HepG2 (cell line): ENCODE data around the gene DIABLO. TPM values are rescaled to one million over a fixed set of nuclear protein-coding genes. Genes with fewer than 3 reads are reported as not detected.

Experiments
- ATAC-seq: fragments of 200-7000 bp; cut with Tn5 transposase; 3 replicates; pipeline ENCODE4 v1.9.1; 2020; ENCODE audit warnings: mild to moderate bottlenecking, moderate library complexity
- BruUV-seq: library from RNA; stranded (reverse); fragments of 400-500 nt; replicated peaks from 2 replicates; lab custom pipeline; 2021; lab: Mats Ljungman, UMichigan
- CTCF ChIA-PET: fragments of 300-600 bp; formaldehyde crosslinking; extraction: SDS; loops from one replicate; lab custom pipeline; 2021; ENCODE audit warnings: low total read pairs, inconsistent platforms, low intra/inter-chr PET ratio; lab: Yijun Ruan, JAX
- POLR2A ChIA-PET: fragments of 350-600 bp; sonication (Branson Sonifier 250); formaldehyde crosslinking; loops from one replicate; lab custom pipeline; 2020; ENCODE audit warnings: antibody characterized with exemption, inconsistent platforms; lab: Yijun Ruan, JAX
- DNase-seq: peaks from one replicate; pipeline ENCODE4 v3.0.0-alpha.2; 2015; ENCODE audit warnings: low spot score
- FAIRE-seq: peaks from 3 replicates; lab custom pipeline; 2011; peaks lifted over from hg19 to GRCh38; lab: Jason Lieb, UNC
- H2AFZ ChIP-seq: one replicate; pipeline ENCODE4 v1.6.1; 2011; ENCODE audit warnings: low read length, inconsistent platforms
- H3K27ac ChIP-seq: fragments of 300-600 bp; 3 replicates; pipeline ENCODE4 v1.8.0; 2011; ENCODE audit warnings: mixed run types, mild to moderate bottlenecking, mixed read lengths, low read length, inconsistent platforms; ENCODE audit not compliant: insufficient read depth; ENCODE audit errors: extremely low read length
- H3K27me3 ChIP-seq, 2 experiments: fragments of 200-600 bp in 1 of 2; 2 replicates in 1 of 2; 3 replicates in 1 of 2; pipeline versions ENCODE4 v1.6.0 to v1.8.0; 2011; ENCODE audit warnings: low read length in 2 of 2, mild to moderate bottlenecking in 2 of 2, moderate library complexity in 2 of 2, inconsistent platforms in 1 of 2; ENCODE audit not compliant: insufficient read depth in 2 of 2, control insufficient read depth in 1 of 2
- H3K36me3 ChIP-seq, 2 experiments: fragments of 200-600 bp in 1 of 2; replicated peaks in 1 of 2; 2 replicates in 1 of 2; 3 replicates in 1 of 2; pipeline versions ENCODE4 v1.5.1 to v1.8.0; 2011; ENCODE audit warnings: low read length in 2 of 2, inconsistent platforms in 1 of 2; ENCODE audit not compliant: insufficient read depth in 2 of 2, control insufficient read depth in 1 of 2
- H3K4me1 ChIP-seq: 2 replicates; pipeline ENCODE4 v1.5.1; 2012; ENCODE audit warnings: low read length, inconsistent platforms; ENCODE audit not compliant: insufficient read depth
- H3K4me2 ChIP-seq: 2 replicates; pipeline ENCODE4 v1.6.0; 2011; ENCODE audit warnings: low read depth, low read length, inconsistent platforms
- H3K4me3 ChIP-seq, 3 experiments: fragments of 200-600 bp in 1 of 3; sonication (generic), shearing (Covaris generic) in 1 of 3; replicated peaks in 1 of 3; 2 replicates each; pipeline ENCODE4 v1.5.1; 2011 to 2016; ENCODE audit warnings: low read length in 3 of 3, inconsistent platforms in 2 of 3, low read depth in 2 of 3, mild to moderate bottlenecking in 2 of 3, control low read depth in 1 of 3, mixed read lengths in 1 of 3; ENCODE audit not compliant: insufficient read depth in 1 of 3
- H3K79me2 ChIP-seq: one replicate; pipeline ENCODE4 v1.6.1; 2011; ENCODE audit warnings: low read length, inconsistent platforms; ENCODE audit not compliant: insufficient read depth
- H3K9ac ChIP-seq: 2 replicates; pipeline ENCODE4 v1.6.0; 2011; ENCODE audit warnings: mild to moderate bottlenecking, low read depth, low read length, inconsistent platforms; ENCODE audit not compliant: insufficient read depth
- H3K9me3 ChIP-seq: 2 replicates; pipeline ENCODE4 v1.5.1; 2012; ENCODE audit warnings: mild to moderate bottlenecking, low read length
- H4K20me1 ChIP-seq: 2 replicates; pipeline ENCODE4 v1.6.0; 2011; ENCODE audit warnings: inconsistent platforms, mild to moderate bottlenecking, low read length, moderate library complexity; ENCODE audit not compliant: insufficient read depth
- IRX3 ChIP-seq: sonication (generic); formaldehyde crosslinking; IDR thresholded peaks from 2 replicates; pipeline ENCODE4 v1.8.1; 2023; ENCODE audit warnings: mild to moderate bottlenecking, low read depth, missing genetic modification reagents, borderline replicate concordance
- SP140L ChIP-seq: sonication (generic); formaldehyde crosslinking; IDR thresholded peaks from 2 replicates; pipeline ENCODE4 v1.4.0; 2020; ENCODE audit warnings: missing genetic modification reagents, borderline replicate concordance
- THAP8 ChIP-seq: sonication (generic); formaldehyde crosslinking; IDR thresholded peaks from 2 replicates; pipeline ENCODE4 v1.5.1; 2020; ENCODE audit warnings: missing genetic modification reagents, mild to moderate bottlenecking, borderline replicate concordance
- ZNF513 ChIP-seq: sonication (generic); formaldehyde crosslinking; conservative IDR thresholded peaks from 2 replicates; pipeline ENCODE4 v1.5.0; 2020; ENCODE audit warnings: missing genetic modification reagents
- ZNF768 ChIP-seq: sonication (generic); formaldehyde crosslinking; IDR thresholded peaks from 2 replicates; pipeline ENCODE4 v1.4.0; 2020; ENCODE audit warnings: missing genetic modification reagents
- WGBS: methylation state at CpG from one replicate; pipeline ENCODE4 v1.1.6; 2017; ENCODE audit warnings: low lambda C conversion rate; 5-methylcytosine and 5-hydroxymethylcytosine counted together
- in situ Hi-C: cut with HindIII; loops from 2 replicates; pipeline ENCODE4 v1.10.0; 2017; ENCODE audit warnings: low pct_unique_long_range_greater_than_20kb; ENCODE audit not compliant: extremely low pct_ligation_motif_present
- intact Hi-C: fragments of 100-400 bp; cut with micrococcal nuclease; formaldehyde crosslinking; loops from one replicate; pipeline ENCODE4 v1.10.0; 2022; ENCODE audit not compliant: unreplicated experiment
- polyA plus RNA-seq, 8 experiments: library from polyadenylated mRNA; depleted of rRNA in 3 of 8; stranded (reverse) in 7 of 8; unstranded in 1 of 8; fragments of >200 nt; fragmentation: Illumina TruSeq in 4 of 8; extraction: Trizol in 4 of 8; gene quantifications; 2 replicates each; pipeline versions ENCODE4 v1.2.1 to v1.2.3, GENCODE V29; 2011 to 2016; ENCODE audit warnings: low read depth in 4 of 8, missing spikeins in 1 of 8, mixed read lengths in 1 of 8; ENCODE audit not compliant: insufficient read depth in 1 of 8
- total RNA-seq, 5 experiments: library from RNA; depleted of rRNA; stranded (reverse); fragments of >200 nt; fragmentation: Illumina TruSeq; extraction: Trizol; gene quantifications; 2 replicates each; pipeline ENCODE4 v1.2.3, GENCODE V29; 2016; ENCODE audit warnings: low read depth in 1 of 5

DIABLO gene
- total and polyA plus RNA-seq, 2 of the 13 experiments (the other 11 are each of a cell fraction or from before 2014, with no cell fraction given), result 20.7 to 70.9 TPM

- no peak overlapping the region for H3K9ac ChIP-seq
- H3K36me3 ChIP-seq, result no peaks in the 10 kb centered on the region
- H3K4me2 ChIP-seq, result peak overlapping the region; percentile 55
- TF ChIP-seq SP140L (CRISPR knock-in tag) (no peak), IRX3 (CRISPR knock-in tag) (no peak), ZNF768 (CRISPR knock-in tag) (no peak), ZNF513 (CRISPR knock-in tag) (no peak), THAP8 (CRISPR knock-in tag) (no peak)
- peak; percentile 16; the same call in 2 of the 3 replicates for ATAC-seq
- peaks cover 8 to 32% of the 10 kb centered on the region in 2 experiments; a peak in 3 of 5 replicates for H3K27me3 ChIP-seq
- whole genome bisulfite sequencing, result 30% methylated on average over 6 of the region's 10 CpGs
- H3K79me2 ChIP-seq, result no peaks in the 10 kb centered on the region
- ChIA-PET CTCF (no interaction called here), POLR2A (no interaction called here)
- FAIRE-seq, result no peak
- no peaks in the 10 kb centered on the region for H4K20me1 ChIP-seq
- in situ Hi-C loops, result loop anchor here (10.0 kb wide), 1 partner anchor 131 kb away; no protein-coding TSS in a partner anchor
- H3K27ac ChIP-seq, result no peak overlapping the region
- no TSS peak for BruUV-seq
- no peak for DNase-seq
- no peak overlapping the region for H2AFZ ChIP-seq
- peaks cover 17% of the 10 kb centered on the region for H3K4me1 ChIP-seq
- no peaks in the 10 kb centered on the region for H3K9me3 ChIP-seq
- intact Hi-C loops, result no loop called here
- H3K4me3 ChIP-seq, result peak overlapping the region in 1 of 3 experiments; percentile 42; a peak in 1 of 6 replicates
Measured at GRCh38 chr12:122185494-122186082, 40.3 kb downstream of the DIABLO start.
